Uterus (tissue), 4 donors: ENCODE results near the gene DCTN2. TPM values are rescaled to one million over a fixed set of nuclear protein-coding genes. Genes with fewer than 3 reads are reported as not detected.

Experiments
- DNase-seq, 2 donors: peaks; one replicate each; pipeline ENCODE4 v3.0.0-alpha.2; 2019 to 2020
- H3K27ac ChIP-seq, 2 donors: fragments of 200-600 bp; sonication (generic); 1 replicate in 1 of 2; 2 replicates in 1 of 2; pipeline ENCODE4 v1.5.1; 2016 to 2018
- H3K27me3 ChIP-seq, 2 donors: fragments of 200-600 bp; sonication (generic); one replicate each; pipeline ENCODE4 v1.5.1; 2018 to 2019; ENCODE audit warnings: control low read depth in 1 of 2
- H3K36me3 ChIP-seq, 2 donors: fragments of 200-600 bp; sonication (generic); one replicate each; pipeline ENCODE4 v1.5.1; 2019; ENCODE audit warnings: control low read depth in 1 of 2
- H3K4me1 ChIP-seq, 2 donors: fragments of 200-600 bp; sonication (generic); one replicate each; pipeline ENCODE4 v1.5.1; 2018 to 2019; ENCODE audit warnings: control low read depth in 1 of 2
- H3K4me3 ChIP-seq, 2 donors: fragments of 200-600 bp; sonication (generic); 1 replicate in 1 of 2; 2 replicates in 1 of 2; pipeline ENCODE4 v1.5.1; 2018 to 2019; ENCODE audit warnings: mild to moderate bottlenecking in 1 of 2
- H3K9me3 ChIP-seq, 2 donors: fragments of 200-600 bp; sonication (generic); one replicate each; pipeline ENCODE4 v1.5.1; 2019; ENCODE audit warnings: control low read depth in 1 of 2
- CTCF ChIP-seq, 4 experiments: fragments of 200-600 bp in 2 of 4; fragments of 450-650 bp in 2 of 4; sonication (generic) in 2 of 4; IDR thresholded peaks; one replicate each; pipeline ENCODE4 v1.5.1; 2016 to 2019; ENCODE audit warnings: antibody characterized with exemption in 4 of 4, mild to moderate bottlenecking in 2 of 4, moderate library complexity in 1 of 4
- POLR2A ChIP-seq, 2 donors: fragments of 450-650 bp; IDR thresholded peaks; one replicate each; pipeline ENCODE4 v1.6.1; 2016; ENCODE audit warnings: antibody characterized with exemption in 2 of 2, mild to moderate bottlenecking in 1 of 2, moderate library complexity in 1 of 2
- intact Hi-C: fragments of 100-400 bp; cut with DNase I; formaldehyde crosslinking; loops from one replicate; pipeline ENCODE4 v1.15.1; 2023; ENCODE audit warnings: low total_unique reads
- total RNA-seq, 4 donors: library from RNA; depleted of rRNA in 3 of 4; stranded (reverse); fragments of >200 nt in 3 of 4; gene quantifications; one replicate each; pipeline versions ENCODE4 v1.1.0 to v1.2.4, GENCODE V29; 2014 to 2023
- donor health status: DM: yes; HTN: yes; CAD: no.

The DCTN2 gene
- total RNA-seq, 4 donors from 2014 or later, result 117 to 175 (median 126) TPM

- H3K27ac ChIP-seq, result peak within 1 kb of the TSS; percentile 61 to 74
- DNase-seq, result peak; percentile 95 to 96
- no peaks in the 10 kb centered on the region for H3K9me3 ChIP-seq
- H3K27me3 ChIP-seq, result no peaks in the 10 kb centered on the region
- peaks cover 0 to 6% of the 10 kb centered on the region in 2 donors for H3K4me1 ChIP-seq
- no peaks in the 10 kb centered on the region for H3K36me3 ChIP-seq
- TF ChIP-seq CTCF (IDR thresholded peaks at IDR 0.05) (peak in 3 of 4 experiments; percentile 19 to 36 (median 33)), POLR2A (IDR thresholded peaks at IDR 0.05) (peak in 1 of 2 donors; percentile 59)
- intact Hi-C loops, result no loop called here
- peak within 1 kb of the TSS; percentile 55 to 73 for H3K4me3 ChIP-seq
Measured at GRCh38 chr12:57487597-57488401, 59.2 kb downstream of the DCTN2 start, which contains the start of gene MARS1. MARS1 (plus strand) TSS chr12:57488068; CDS start chr12:57488091, 23 bp downstream.

- H3K4me3 ChIP-seq, result peak overlapping the region; percentile 55 to 73
- DNase-seq, result no peak
- intact Hi-C loops, result no loop called here
- no peak for TF ChIP-seq CTCF (IDR thresholded peaks at IDR 0.05)
- H3K27ac ChIP-seq, result peak overlapping the region; percentile 44 to 61
- H3K9me3 ChIP-seq, result no peaks in the 10 kb centered on the region
- no peaks in the 10 kb centered on the region for H3K36me3 ChIP-seq
- H3K27me3 ChIP-seq, result no peaks in the 10 kb centered on the region
- H3K4me1 ChIP-seq, result peaks cover 0 to 6% of the 10 kb centered on the region in 2 donors
Measured at GRCh38 chr12:57487055-57487596, 59.9 kb downstream of the DCTN2 start.

- no peak overlapping the region for H3K27ac ChIP-seq
- intact Hi-C loops, result no loop called here
- TF ChIP-seq POLR2A (IDR thresholded peaks at IDR 0.05) (no peak), CTCF (IDR thresholded peaks at IDR 0.05) (no peak)
- no peaks in the 10 kb centered on the region for H3K36me3 ChIP-seq
- no peaks in the 10 kb centered on the region for H3K9me3 ChIP-seq
- no peaks in the 10 kb centered on the region for H3K27me3 ChIP-seq
- DNase-seq, result no peak
- peaks cover 0 to 6% of the 10 kb centered on the region in 2 donors for H3K4me1 ChIP-seq
- no peak overlapping the region for H3K4me3 ChIP-seq
Measured at GRCh38 chr12:57485695-57486094, 61.3 kb downstream of the DCTN2 start.

- H3K4me1 ChIP-seq, result no peaks in the 10 kb centered on the region
- H3K27me3 ChIP-seq, result no peaks in the 10 kb centered on the region
- H3K4me3 ChIP-seq, result no peak overlapping the region
- no peak overlapping the region for H3K27ac ChIP-seq
- no peaks in the 10 kb centered on the region for H3K9me3 ChIP-seq
- TF ChIP-seq POLR2A (IDR thresholded peaks at IDR 0.05) (no peak), CTCF (IDR thresholded peaks at IDR 0.05) (no peak)
- no peaks in the 10 kb centered on the region for H3K36me3 ChIP-seq
- intact Hi-C loops, result no loop called here
- DNase-seq, result no peak
Measured at GRCh38 chr12:57483466-57483865, 63.5 kb downstream of the DCTN2 start.

- intact Hi-C loops, result no loop called here
- Histone ChIP-seq H3K36me3 (no peaks in the 10 kb centered on the region), H3K27me3 (peaks cover 0 to under 1% of the 10 kb centered on the region in 2 donors), H3K9me3 (no peaks in the 10 kb centered on the region), H3K27ac (no peak overlapping the region), H3K4me1 (no peaks in the 10 kb centered on the region), H3K4me3 (no peak overlapping the region)
- DNase-seq, result no peak
- TF ChIP-seq POLR2A (IDR thresholded peaks at IDR 0.05), result no peak
- TF ChIP-seq CTCF (IDR thresholded peaks at IDR 0.05), result no peak
Measured at GRCh38 chr12:57481671-57482070, 65.3 kb downstream of the DCTN2 start.
